MM.1S (cell line): ENCODE results near the gene PRICKLE1.

ENCODE experiments used
- DNase-seq: peaks from one replicate; pipeline ENCODE4 v3.0.0-alpha.2; 2015
- H2AFZ ChIP-seq: fragments of 300-600 bp; sonication (generic); 2 replicates; pipeline ENCODE4 v1.6.0; 2016; ENCODE audit warnings: antibody characterized with exemption, low read length
- H3F3A ChIP-seq: fragments of 300-600 bp; sonication (generic); 2 replicates; pipeline ENCODE4 v1.6.1; 2016; ENCODE audit warnings: mild to moderate bottlenecking, antibody characterized with exemption, low read length, moderate library complexity, mixed read lengths; ENCODE audit not compliant: insufficient read depth
- H3K27ac ChIP-seq: fragments of 300-600 bp; sonication (generic); 2 replicates; pipeline ENCODE4 v1.5.1; 2016; ENCODE audit warnings: mild to moderate bottlenecking, low read length
- H3K27me3 ChIP-seq: fragments of 300-600 bp; sonication (generic); replicated peaks from 2 replicates; pipeline ENCODE4 v1.6.0; 2016; ENCODE audit warnings: low read length; ENCODE audit not compliant: insufficient read depth
- H3K36me3 ChIP-seq: fragments of 300-600 bp; sonication (generic); replicated peaks from 2 replicates; pipeline ENCODE4 v1.6.1; 2016; ENCODE audit warnings: mild to moderate bottlenecking, low read length, mixed read lengths; ENCODE audit not compliant: insufficient read depth
- H3K4me1 ChIP-seq: fragments of 300-600 bp; sonication (generic); 2 replicates; pipeline ENCODE4 v1.6.1; 2016; ENCODE audit warnings: low read length, mixed read lengths
- H3K4me2 ChIP-seq: fragments of 300-600 bp; sonication (generic); 2 replicates; pipeline ENCODE4 v1.6.0; 2016; ENCODE audit warnings: low read depth, low read length
- H3K4me3 ChIP-seq: fragments of 300-600 bp; sonication (generic); 2 replicates; pipeline ENCODE4 v1.5.1; 2016; ENCODE audit warnings: low read length, mixed read lengths
- H3K79me2 ChIP-seq: fragments of 300-600 bp; sonication (generic); 2 replicates; pipeline ENCODE4 v1.6.1; 2016; ENCODE audit warnings: mixed run types, low read length, mixed read lengths
- H3K9ac ChIP-seq: fragments of 300-600 bp; sonication (generic); 2 replicates; pipeline ENCODE4 v1.6.1; 2016; ENCODE audit warnings: low read length, mixed read lengths
- H3K9me2 ChIP-seq: fragments of 300-600 bp; sonication (generic); replicated peaks from 2 replicates; pipeline ENCODE4 v1.6.1; 2016; ENCODE audit warnings: mild to moderate bottlenecking, low read length, mixed read lengths; ENCODE audit not compliant: insufficient read depth
- H3K9me3 ChIP-seq: fragments of 300-600 bp; sonication (generic); replicated peaks from 2 replicates; pipeline ENCODE4 v1.6.1; 2016; ENCODE audit warnings: mild to moderate bottlenecking, low read length, mixed read lengths; ENCODE audit not compliant: insufficient read depth
- H4K20me1 ChIP-seq: fragments of 300-600 bp; sonication (generic); 2 replicates; pipeline ENCODE4 v1.6.1; 2016; ENCODE audit warnings: mild to moderate bottlenecking, low read length, moderate library complexity, mixed read lengths; ENCODE audit not compliant: insufficient read depth
- CTCF ChIP-seq: fragments of 300-600 bp; sonication (generic); IDR thresholded peaks from 2 replicates; pipeline ENCODE4 v1.5.1; 2016; ENCODE audit warnings: antibody characterized with exemption, low read length, mixed read lengths
- EZH2 ChIP-seq: fragments of 300-600 bp; sonication (generic); optimal IDR thresholded peaks from 2 replicates; pipeline ENCODE3; 2017; ENCODE audit warnings: low read depth, mild to moderate bottlenecking, antibody characterized with exemption, low read length, mixed read lengths
- EZH2phosphoT487 ChIP-seq: fragments of 300-600 bp; sonication (generic); IDR thresholded peaks from 2 replicates; pipeline ENCODE4 v1.6.1; 2018; ENCODE audit warnings: antibody characterized with exemption, low read length

The PRICKLE1 gene

GRCh38 chr12:42593874-42594273 is 4.3 kb upstream of the PRICKLE1 start:
- H3K79me2 ChIP-seq = no peaks in the 10 kb centered on the region
- H3K27ac ChIP-seq = no peak overlapping the region
- no peaks in the 10 kb centered on the region for H3K9me3 ChIP-seq
- no peaks in the 10 kb centered on the region for H3K9me2 ChIP-seq
- no peaks in the 10 kb centered on the region for H4K20me1 ChIP-seq
- H3K36me3 ChIP-seq = no peaks in the 10 kb centered on the region
- no peak overlapping the region for H3K9ac ChIP-seq
- no peak for TF ChIP-seq CTCF
- peaks cover 10% of the 10 kb centered on the region; the same call in 1 of the 2 replicates for H3K4me1 ChIP-seq
- 0 out of 2 replicates have a peak, but pooled peaks cover under 1% of the 10 kb centered on the region for H3K27me3 ChIP-seq
- H3K4me2 ChIP-seq = no peak overlapping the region
- no peak overlapping the region for H2AFZ ChIP-seq
- no peak for DNase-seq
- H3F3A ChIP-seq = no peaks in the 10 kb centered on the region
- no peak overlapping the region for H3K4me3 ChIP-seq

GRCh38 chr12:42590330-42590934 is 886 bp upstream of the PRICKLE1 start:
- Histone ChIP-seq H3F3A (no peaks in the 10 kb centered on the region), H3K27me3 (0 out of 2 replicates have a peak, but pooled peaks cover 7% of the 10 kb centered on the region), H2AFZ (peak overlapping the region; percentile 86), H3K4me1 (peaks cover 3% of the 10 kb centered on the region; the same call in 1 of the 2 replicates), H3K9me2 (no peaks in the 10 kb centered on the region), H3K9ac (peak overlapping the region; percentile 57; the same call in 1 of the 2 replicates), H4K20me1 (no peaks in the 10 kb centered on the region), H3K9me3 (no peaks in the 10 kb centered on the region), H3K79me2 (no peaks in the 10 kb centered on the region), H3K4me2 (peak overlapping the region; percentile 54), H3K4me3 (peak overlapping the region; percentile 62), H3K27ac (no peak overlapping the region), H3K36me3 (no peaks in the 10 kb centered on the region)
- DNase-seq = peak; percentile 16
- TF ChIP-seq CTCF (no peak), EZH2 (no peak), EZH2phosphoT487 (no peak)

- peak overlapping the region; percentile 76 for H3K4me3 ChIP-seq
Observed at GRCh38 chr12:42588524-42589464, 752 bp downstream of the PRICKLE1 start.

More at GRCh38 chr12:42588524-42589464, 752 bp downstream of the PRICKLE1 start:
- DNase-seq = no peak
- H3K9ac ChIP-seq = no peak overlapping the region; the same call in 1 of the 2 replicates
- no peaks in the 10 kb centered on the region for H3K9me2 ChIP-seq
- no peaks in the 10 kb centered on the region for H3K36me3 ChIP-seq
- peak overlapping the region; percentile 98 for H3K4me2 ChIP-seq
- H3K9me3 ChIP-seq = no peaks in the 10 kb centered on the region
- H3F3A ChIP-seq = no peaks in the 10 kb centered on the region
- no peaks in the 10 kb centered on the region for H4K20me1 ChIP-seq
- H2AFZ ChIP-seq = peak overlapping the region; percentile 94
- TF ChIP-seq EZH2 = no peak
- TF ChIP-seq CTCF = no peak
- no peak for TF ChIP-seq EZH2phosphoT487
- 0 out of 2 replicates have a peak, but pooled peaks cover 7% of the 10 kb centered on the region for H3K27me3 ChIP-seq
- no peaks in the 10 kb centered on the region for H3K79me2 ChIP-seq
- H3K27ac ChIP-seq = no peak overlapping the region
- peaks cover 3% of the 10 kb centered on the region; the same call in 1 of the 2 replicates for H3K4me1 ChIP-seq
